Mammary epithelial cell (primary cell): Measurements from ENCODE around the gene SYNE1.

Experiments used
- EZH2 ChIP-seq: IDR thresholded peaks from 2 replicates; pipeline ENCODE4 v1.6.1; 2012; ENCODE audit warnings: low read length, inconsistent platforms, borderline replicate concordance
- TF ChIP-seq, protein P1 (sequence below), 2 donors: IDR thresholded peaks in 1 of 2; conservative IDR thresholded peaks in 1 of 2; 2 replicates each; pipeline ENCODE4 v1.5.1; 2011 to 2012; ENCODE audit warnings: inconsistent platforms in 2 of 2, low read length in 2 of 2, mild to moderate bottlenecking in 2 of 2, control low read depth in 1 of 2, low read depth in 1 of 2; ENCODE audit not compliant: insufficient read depth in 1 of 2; ENCODE audit errors: extremely low read depth in 1 of 2

- TF ChIP-seq, protein P1, sequence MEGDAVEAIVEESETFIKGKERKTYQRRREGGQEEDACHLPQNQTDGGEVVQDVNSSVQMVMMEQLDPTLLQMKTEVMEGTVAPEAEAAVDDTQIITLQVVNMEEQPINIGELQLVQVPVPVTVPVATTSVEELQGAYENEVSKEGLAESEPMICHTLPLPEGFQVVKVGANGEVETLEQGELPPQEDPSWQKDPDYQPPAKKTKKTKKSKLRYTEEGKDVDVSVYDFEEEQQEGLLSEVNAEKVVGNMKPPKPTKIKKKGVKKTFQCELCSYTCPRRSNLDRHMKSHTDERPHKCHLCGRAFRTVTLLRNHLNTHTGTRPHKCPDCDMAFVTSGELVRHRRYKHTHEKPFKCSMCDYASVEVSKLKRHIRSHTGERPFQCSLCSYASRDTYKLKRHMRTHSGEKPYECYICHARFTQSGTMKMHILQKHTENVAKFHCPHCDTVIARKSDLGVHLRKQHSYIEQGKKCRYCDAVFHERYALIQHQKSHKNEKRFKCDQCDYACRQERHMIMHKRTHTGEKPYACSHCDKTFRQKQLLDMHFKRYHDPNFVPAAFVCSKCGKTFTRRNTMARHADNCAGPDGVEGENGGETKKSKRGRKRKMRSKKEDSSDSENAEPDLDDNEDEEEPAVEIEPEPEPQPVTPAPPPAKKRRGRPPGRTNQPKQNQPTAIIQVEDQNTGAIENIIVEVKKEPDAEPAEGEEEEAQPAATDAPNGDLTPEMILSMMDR (conservative IDR thresholded peaks at IDR 0.05 in 1 of 2, IDR thresholded peaks at IDR 0.05 in 1 of 2; ENCODE audit: extremely low read depth in 1 of 2, insufficient read depth in 1 of 2, low read depth in 1 of 2, low read length in 2 of 2): no peak
- no peak for TF ChIP-seq EZH2
Observed at GRCh38 chr6:152257581-152257980, 379.6 kb downstream of the SYNE1 start.
